GM21576 (cell line): ENCODE results near the gene WDR91.

ENCODE experiments used
- ATAC-seq: cut with Tn5 transposase; IDR thresholded peaks from one replicate; pipeline ENCODE4 v1.9.1; 2021; ENCODE audit warnings: mild to moderate bottlenecking, moderate library complexity; ENCODE audit not compliant: unreplicated experiment

The WDR91 gene

DNA sequence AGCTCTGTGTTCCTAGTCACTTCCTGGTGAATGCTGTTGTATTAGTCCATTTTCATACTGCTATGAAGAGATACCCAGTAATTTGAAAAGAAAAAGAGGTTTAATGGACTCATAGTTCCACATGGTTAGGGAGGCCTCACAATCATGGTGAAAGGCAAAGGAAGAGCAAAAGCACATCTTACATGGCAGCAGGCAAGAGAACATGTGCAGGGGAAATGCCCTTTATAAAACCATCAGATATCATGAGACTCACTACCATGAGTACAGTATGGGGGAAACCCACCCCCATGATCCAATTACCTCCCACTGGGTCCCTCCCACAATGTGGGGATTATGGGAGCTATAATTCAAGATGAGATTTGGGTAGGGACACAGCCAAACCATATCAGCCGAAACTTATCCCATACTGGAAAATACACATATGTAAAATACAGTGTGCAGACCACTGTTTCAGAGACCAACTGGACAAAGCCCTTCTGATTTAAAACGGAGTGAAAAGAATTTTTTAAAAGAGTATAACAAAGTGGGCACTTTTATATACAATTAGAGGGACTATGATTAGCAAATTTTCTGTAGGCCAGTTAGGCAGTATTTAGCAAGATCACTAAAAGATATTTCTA, 48.8 kb downstream of the WDR91 start:
- ATAC-seq = no peak

DNA sequence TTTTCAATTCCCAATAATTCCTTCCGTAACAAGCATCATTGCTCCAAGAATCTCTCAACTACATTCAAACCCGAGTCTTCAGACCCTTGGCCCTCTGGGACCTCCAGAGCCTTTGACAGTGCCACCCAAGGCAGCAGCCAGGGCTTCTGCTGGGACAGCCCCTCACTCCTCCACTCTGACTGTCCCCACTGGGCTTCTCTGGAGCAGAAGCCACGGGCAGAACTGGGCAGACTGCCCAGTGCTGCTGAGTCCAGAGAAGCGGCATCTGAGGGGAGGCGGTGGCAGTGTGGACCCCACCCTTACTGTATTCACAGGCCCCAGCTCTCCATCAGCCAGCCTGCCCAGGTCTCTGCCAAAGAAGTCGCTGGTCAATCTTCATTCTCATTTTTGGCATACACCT, 49.7 kb downstream of the WDR91 start:
- no peak for ATAC-seq

DNA sequence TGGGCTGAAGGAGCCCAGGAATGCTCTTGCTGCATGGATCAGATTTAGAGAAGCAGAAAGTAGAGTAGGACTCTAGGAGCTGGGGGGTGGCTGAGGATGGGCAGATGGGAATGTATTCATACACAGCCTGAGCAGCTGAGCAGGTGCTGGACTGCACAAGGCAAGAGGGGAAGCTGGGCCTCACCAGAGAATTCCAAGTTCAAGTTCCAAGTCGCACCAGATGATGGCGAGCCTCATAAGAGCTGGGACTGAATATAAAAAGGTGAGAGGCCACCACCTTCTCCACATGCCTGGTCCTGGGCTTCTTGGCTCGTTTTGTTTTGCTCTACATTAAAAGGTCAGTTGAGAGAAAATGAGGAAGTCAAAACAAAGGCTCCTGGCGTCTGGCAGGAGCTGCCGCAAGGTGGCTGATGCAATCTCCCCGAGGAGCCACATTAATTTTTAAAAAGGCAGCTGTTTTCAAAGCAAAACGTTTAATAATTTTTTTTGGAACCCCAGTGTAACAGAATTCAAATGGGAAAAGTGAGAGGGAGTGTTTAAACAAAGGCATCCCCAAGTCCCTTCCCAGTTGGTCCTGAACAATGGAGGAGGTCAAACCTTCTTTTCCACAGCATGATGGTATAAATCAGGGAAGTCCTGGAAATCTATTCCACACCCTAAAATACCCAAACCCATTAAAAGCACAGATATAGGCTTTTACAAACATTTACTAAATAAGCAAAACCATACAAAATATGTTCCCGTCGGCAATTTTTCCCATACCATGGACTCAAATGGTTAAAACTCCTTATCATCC, 50.3 kb downstream of the WDR91 start:
- ATAC-seq = no peak

DNA sequence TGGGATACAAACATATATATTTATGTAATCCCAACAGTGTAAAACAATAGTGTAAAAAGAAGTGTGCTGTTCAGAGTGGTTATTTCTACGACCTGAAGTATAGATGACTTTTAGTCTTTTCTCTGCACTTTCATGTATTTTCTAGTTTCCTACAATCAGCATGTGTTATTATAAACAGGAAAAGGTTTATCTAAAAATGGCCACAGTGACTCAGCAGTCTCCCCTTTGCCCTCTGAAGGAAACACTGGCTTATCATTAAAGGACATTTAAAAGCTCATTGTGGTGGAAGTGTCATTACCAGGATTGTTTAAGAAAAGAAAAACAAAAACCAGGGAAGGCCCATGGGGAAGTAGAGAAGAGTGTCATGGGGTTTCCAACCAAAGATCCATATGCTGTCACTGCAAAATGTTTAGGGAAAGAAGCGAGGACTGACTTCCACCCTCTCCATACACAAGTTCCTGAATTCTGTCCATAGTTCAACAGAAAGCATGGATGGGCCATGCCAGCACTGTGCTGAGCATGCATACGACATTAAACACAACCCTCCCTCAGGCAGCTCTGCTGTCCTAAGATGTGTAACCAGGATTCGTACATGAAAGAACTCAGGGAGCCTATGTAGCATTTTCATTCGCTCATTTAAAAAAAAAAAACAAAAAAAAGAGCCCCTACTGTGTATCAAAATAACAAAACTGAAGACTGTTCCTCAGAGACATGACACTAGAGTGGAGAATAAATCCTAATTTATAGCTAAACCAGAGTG, 51.0 kb downstream of the WDR91 start:
- ATAC-seq = peak; percentile 52

DNA sequence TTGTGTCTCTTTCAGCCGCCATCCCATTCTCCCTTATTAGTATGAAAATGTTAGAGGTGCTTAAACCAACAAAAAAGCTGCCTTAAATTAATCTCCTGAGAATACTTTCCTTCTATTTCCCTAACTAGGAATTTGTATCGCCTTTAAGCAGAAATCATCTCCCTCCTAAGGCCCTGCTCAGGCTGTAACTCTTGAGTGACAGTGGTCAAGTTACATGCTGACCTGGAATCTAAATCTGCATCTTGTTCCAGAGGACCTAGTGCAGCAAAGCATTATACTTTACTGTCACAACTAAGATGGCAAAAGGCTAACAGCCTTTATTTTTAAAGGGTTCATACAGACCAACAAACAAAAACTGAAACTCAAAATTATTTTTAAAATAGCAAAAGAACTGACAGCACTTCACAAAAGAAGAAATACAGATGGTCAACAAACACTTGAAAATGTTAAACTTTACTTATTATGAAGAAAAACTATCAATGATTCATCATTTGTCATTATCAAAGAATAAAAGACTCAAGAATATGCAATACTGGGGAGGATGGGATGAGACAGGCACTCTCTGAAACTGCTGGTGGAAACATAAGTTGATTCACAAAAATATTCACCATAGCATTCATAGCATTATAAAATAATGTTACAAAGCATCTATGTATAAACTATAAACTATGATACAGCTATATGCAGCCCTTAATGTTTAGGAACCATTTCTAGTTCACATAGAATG, 51.8 kb downstream of the WDR91 start:
- ATAC-seq = peak; percentile 4

DNA sequence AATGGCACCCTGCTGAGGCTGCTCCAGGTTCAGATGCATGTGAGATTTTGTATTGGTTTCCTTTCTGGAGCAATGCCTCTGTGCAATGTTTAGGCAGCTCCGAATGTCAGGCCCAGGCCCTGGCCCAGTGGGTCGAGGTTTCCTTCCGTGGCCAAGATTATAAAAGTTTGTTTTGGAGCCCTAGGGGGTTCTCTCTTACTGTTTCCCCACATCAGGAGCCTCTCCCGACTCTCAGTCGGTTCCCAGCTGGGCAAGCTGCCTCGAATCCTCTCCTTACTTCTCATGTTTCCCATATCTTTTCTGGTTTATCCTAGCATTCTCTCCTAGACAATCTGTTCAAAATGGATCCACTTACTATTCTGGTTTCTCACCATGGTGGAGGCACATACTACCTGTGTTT, 52.5 kb downstream of the WDR91 start:
- ATAC-seq = no peak

DNA sequence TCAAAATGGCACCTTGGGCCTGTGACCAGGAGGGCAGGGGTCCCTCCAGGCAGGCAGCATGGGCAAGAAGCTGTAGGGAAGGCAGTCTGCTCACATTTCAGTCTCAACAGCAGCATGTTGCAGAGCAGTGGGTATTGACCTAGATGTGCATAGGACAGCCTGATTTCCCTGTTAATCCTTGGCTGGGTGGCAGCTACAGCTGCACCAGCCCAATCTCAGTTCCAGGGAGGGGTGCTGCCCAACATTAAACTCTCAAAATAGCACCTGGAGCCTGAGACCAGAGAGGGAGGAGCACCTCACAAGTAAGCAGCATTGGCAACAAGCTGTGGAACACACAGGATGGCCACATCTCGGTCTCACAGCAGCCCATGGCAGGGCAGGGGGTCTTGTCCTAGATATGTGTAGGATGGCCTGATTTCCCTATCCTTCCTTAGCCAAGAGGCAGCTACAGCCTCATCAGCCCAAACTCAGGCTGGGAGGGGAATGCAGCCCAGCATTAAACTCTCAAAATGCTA, 53.1 kb downstream of the WDR91 start:
- ATAC-seq = no peak

DNA sequence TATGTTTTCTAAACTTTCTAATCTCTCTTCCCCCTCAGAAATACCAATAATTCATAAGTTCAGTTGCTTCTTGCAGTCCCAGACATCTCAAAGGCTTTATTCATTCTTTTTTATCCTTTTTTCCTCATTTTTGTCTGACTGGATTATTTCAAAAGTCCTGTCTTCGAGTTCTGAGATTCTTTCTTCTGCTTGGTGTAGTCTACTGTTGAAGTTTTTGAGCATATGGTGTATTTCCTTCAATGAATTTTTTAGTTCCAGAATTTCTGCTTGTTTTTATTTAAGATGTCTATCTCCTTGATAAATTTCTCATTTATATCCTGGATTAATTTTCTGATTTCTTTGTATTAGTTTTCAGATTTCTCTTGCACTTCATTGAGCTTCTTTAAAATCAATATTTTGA, 55.0 kb downstream of the WDR91 start:
- ATAC-seq = no peak

DNA sequence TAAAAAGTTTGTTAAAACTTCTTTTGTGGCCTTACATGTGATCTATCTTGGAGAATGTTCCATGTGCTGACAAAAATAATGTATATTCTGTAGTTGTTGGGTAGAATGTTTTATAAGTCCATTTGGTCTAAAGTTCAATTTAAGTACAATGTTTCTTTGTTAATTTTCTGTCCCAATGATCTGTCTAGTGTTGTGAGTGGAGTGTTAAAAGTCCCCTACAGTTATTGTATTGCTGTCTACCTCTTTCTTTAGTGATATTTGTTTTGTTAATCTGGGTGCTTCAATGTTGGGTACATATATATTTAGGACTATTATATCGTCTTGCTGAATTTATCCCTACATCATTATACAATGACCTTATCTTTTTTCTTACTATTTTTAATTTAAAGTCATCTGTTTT, 56.6 kb downstream of the WDR91 start:
- no peak for ATAC-seq

DNA sequence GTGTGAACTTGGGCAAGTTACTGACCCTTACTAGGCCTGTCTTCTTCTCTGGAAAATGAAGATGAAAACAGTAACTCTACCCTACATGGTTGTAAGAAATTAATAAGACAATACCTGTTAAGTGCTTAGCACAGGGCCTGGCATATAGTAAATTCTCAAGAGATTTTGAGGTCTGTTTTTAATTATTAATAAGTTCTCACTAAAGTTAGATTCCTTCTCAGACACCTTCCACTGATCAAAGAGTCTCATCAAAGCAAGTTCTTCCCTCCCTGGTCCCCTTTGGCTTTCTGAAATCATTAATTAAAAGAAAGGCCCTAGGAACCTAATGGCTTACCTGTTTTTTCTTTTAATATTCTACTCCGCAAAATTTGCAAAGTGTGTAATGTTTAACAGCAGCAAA, 58.9 kb downstream of the WDR91 start:
- no peak for ATAC-seq

DNA sequence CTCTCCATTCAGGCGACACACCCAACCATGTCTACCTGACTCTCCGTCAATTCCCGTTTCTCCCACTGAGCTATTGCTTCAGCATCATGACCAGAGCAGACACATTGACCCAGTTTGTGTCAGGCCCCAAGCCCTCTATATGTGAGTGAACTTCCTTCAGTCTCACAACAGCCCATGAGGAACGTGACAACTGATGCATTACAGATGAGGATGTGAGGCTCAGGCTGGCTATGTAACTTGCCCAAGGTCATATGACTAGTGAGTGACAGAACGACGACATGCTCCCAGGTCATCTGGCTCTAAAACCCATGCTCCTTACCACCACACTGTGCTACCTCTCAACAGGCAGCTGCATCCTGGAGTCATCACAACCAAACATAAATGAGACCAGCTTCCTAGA, 59.8 kb downstream of the WDR91 start:
- no peak for ATAC-seq

DNA sequence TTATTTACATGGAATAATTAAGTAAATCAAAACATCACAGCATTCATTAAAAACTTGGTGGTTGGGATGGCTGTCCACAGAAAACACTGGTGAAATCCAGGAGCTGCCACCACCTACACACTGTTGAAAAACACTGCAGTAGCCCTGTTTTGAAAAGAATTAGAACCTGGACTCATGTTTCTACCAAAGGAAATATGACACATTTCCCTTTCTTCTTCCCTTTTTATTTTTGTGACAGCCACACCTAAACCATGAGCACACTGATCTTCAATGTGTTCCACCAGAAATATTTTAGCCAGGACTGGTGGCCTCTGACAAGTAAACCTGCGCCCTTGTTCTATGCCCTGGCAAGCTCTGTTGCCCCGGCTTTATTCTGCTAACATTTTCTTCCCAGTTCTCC, 60.2 kb downstream of the WDR91 start:
- ATAC-seq = no peak

DNA sequence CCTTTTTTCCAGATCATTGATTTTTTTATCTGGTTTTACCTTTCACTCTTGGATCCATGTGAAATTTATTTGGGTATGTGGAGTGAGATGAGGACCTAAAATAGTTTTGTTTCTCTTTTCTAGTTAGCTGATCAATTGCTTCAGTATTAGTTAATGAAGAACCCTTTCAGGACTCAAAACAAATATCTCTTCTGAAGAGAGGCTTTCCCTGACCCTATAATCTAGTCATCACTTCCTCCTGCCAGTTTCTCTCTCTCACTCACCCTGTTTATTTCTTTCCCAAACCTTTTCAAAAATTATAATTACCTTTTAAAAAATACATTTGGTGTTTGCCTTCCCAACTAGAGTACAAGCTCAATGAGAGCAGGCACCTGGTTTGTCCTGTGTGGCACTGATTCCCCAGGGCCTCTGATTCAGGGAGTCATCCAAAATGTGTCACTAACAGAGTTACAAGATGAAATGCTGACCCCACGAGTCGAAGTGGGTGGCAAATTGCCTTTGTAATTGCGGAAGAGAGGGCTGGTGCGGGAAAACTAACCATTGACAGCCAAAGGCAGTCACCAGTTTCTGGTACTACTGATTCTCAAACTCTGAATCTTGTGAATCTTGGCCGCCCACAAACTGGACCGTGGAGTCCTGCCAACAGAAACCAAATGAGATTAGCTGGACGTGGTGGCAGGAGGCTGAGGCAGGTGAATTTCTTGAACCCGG, 61.1 kb downstream of the WDR91 start:
- ATAC-seq = no peak

DNA sequence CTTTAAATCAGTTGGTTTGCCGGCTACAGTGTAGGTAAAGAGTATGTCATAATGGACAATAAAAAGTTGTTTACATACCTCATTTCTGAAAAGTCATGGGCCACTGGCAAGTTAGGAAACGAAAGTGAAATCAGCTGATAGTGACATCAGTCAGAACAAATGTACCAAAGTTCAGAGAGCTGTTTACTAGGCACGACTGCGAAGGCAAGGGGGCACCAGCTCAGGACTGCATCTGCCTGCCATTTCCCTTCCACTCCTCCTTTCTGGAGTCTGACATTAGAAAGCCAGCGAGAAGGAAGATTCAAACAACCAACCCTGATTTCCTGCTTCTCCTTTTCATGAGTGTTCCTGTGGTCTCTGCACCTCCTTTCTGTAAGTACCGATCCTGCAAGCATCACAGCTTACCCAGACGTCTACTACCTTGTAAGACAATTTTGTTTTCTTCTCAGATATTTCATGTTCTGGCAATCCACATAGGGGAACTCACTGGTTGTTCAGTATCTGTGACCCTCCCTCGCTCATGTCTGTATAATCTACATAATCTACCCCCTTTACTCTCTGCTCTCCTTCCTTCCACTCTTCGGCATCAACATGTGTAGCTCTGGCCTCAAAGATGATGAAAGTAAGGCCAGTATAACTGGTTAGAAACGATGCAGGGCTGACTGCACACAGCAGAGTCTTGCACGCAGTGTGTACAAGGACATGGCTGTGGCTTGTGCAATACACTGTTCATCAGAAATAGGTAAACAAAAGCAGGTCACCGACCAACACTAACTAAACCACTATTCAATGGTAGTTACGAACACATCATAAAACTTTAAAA, 63.2 kb downstream of the WDR91 start, which contains the start of gene TMEM140:
TMEM140 (plus strand) TSS at position 174 of the 823 bp plus-strand sequence. CDS start 16,370 bp downstream, outside the sequence.
- ATAC-seq = peak; percentile 78

DNA sequence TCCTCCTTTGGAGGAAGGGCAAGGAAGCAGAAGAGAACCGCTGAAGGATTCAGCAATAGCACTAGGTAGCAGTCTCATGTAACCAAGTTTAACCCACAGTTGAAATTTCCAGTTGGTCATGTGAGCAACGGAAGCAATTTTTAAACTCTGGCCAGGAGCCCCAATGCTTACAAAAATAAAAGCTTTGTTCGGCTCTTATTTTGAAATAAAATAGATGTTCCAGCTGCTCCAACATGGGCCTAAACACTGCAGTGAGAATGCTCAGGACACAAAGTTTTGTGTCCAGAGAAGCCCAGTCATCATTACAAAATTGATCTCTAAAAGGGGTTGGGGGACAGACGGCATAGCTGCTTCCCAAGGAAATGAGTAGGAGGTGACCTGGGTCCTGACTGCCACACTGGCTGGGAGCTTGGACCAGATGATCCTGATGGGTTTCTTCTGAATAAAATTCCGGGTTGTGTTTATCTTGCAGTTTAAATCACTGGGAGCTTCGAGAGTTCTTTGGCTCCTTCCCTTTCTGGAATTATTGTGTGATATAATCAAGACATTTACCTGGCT, 63.9 kb downstream of the WDR91 start:
- peak; percentile 20 for ATAC-seq

DNA sequence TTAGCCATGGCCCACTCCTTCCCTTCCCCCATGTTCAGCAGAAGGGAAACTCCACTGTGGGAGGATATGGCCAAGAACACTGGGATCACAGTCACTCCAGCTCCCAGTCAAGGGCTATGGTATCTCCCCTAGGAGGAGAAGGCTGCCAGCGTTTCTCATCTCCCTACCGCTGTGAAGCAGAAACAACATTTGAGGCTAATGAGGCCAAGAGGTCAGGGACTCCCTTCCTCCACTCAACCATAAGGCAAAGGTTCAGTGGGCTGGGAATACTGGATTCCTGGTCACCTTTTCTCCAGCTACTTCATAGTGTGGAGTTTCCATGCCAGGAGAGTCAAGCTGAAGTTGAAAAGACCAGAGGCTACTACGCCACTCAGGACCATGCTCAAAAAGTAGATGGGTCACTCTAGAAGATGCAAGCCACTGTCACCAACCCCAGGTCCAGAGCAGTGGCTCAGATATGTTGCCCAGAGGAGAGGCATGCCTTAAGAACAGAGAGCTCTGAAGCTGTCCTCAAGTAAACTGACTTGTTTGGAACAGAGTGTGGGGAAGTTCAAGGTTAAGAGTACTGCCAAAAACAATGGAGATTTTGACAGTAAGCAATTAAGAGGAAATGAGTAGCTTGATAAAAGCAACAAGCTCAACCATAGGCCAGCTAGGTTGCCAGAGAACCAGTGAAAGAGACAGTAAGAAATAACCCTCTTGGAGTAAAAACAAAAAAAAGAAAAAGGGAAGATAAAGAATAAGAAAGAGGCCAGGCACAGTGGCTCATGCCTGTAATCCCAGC, 67.2 kb downstream of the WDR91 start:
- ATAC-seq = no peak
